ENCODE results near the gene TRIM47.

DNA sequence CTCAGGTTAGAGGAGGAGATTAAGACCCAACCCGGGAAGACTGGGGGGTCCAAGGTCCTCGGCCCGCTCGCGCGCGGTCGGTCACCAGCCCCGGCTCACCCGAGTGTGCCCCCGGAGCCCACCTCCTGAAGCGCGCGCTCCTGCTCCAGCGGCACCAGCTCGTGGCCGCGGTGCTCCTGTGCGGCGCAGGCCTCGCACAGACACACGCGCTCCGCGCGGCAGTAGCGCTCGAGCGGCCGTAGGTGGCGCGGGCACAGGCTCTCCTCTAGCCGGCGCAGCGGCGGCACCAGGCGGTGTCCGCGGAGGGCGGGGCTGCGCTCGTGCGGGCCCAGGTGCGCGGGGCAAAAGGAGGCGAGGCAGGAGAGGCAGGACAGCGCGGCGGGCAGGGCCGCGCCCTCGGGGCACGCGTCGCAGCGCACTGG lies 618 bp downstream of the TRIM47 start:
- no peak for TF ChIP-seq EZH2 (IDR thresholded peaks at IDR 0.05; ENCODE audit: low read depth)
- TF ChIP-seq, protein P1, sequence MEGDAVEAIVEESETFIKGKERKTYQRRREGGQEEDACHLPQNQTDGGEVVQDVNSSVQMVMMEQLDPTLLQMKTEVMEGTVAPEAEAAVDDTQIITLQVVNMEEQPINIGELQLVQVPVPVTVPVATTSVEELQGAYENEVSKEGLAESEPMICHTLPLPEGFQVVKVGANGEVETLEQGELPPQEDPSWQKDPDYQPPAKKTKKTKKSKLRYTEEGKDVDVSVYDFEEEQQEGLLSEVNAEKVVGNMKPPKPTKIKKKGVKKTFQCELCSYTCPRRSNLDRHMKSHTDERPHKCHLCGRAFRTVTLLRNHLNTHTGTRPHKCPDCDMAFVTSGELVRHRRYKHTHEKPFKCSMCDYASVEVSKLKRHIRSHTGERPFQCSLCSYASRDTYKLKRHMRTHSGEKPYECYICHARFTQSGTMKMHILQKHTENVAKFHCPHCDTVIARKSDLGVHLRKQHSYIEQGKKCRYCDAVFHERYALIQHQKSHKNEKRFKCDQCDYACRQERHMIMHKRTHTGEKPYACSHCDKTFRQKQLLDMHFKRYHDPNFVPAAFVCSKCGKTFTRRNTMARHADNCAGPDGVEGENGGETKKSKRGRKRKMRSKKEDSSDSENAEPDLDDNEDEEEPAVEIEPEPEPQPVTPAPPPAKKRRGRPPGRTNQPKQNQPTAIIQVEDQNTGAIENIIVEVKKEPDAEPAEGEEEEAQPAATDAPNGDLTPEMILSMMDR (conservative IDR thresholded peaks at IDR 0.05): no peak
